Central memory CD8-positive, alpha-beta T cell (primary cell): ENCODE data around the gene PPM1H.

Source experiments
- ATAC-seq: fragments of 150-1000 bp; cut with Tn5 transposase; replicated peaks from 2 replicates; pipeline ENCODE4 v1.10.0; 2022; ENCODE audit warnings: mild to moderate bottlenecking, moderate FRiP score, moderate number of reproducible peaks; ENCODE audit not compliant: poor library complexity, severe bottlenecking; ENCODE audit errors: extremely low read depth
- DNase-seq, 2 donors: peaks; one replicate each; pipeline ENCODE4 v3.0.0; 2021; ENCODE audit warnings: low spot score in 2 of 2
- H3K27ac Mint-ChIP-seq: one replicate; pipeline ENCODE4 v1.8.0; 2022; ENCODE audit warnings: low read depth, mild to moderate bottlenecking, moderate library complexity, mixed read lengths
- H3K27me3 Mint-ChIP-seq: one replicate; pipeline ENCODE4 v1.8.0; 2022; ENCODE audit warnings: mixed read lengths
- H3K36me3 Mint-ChIP-seq: one replicate; pipeline ENCODE4 v1.8.0; 2022; ENCODE audit warnings: mild to moderate bottlenecking, moderate library complexity, mixed read lengths; ENCODE audit not compliant: insufficient read depth
- H3K4me1 Mint-ChIP-seq: one replicate; pipeline ENCODE4 v1.8.0; 2022; ENCODE audit warnings: mixed read lengths
- H3K4me3 Mint-ChIP-seq: one replicate; pipeline ENCODE4 v1.8.0; 2022; ENCODE audit warnings: mild to moderate bottlenecking, moderate library complexity, mixed read lengths
- H3K9me3 Mint-ChIP-seq: one replicate; pipeline ENCODE4 v1.8.0; 2022; ENCODE audit warnings: mixed read lengths

PPM1H gene

DNA sequence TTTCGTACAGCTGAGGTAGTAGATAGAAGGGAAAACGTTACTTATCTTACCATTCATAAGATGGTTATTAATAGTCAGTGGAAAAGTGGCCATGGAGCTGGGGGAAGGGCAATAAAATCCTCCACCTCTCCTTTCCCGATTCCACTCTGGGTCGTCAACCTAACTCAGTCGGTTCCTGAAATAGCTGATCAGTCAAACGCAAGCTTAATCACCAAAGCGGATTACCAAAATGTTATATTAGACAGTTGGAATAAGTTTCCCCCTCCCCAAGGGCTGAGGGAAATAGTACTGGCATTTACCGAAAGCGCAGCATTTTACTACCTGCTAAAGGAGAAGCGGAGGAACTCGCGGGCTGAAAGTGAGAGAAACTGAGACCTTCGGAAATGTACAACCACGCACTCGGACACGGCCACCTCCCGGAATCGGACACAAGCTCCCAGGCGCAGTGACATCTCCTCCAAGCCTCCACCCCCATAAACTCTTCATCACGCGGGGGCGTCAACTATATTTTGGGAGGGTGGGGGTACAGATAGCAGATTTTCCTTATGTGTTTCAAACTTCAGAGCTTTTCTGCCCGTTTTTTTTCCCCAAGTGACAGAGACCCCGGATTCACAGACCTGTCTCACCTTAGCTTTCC, 1.2 kb downstream of the PPM1H start:
- Mint-ChIP-seq H3K4me3 (peak overlapping the region; percentile 78), H3K27me3 (peaks cover 48% of the 10 kb centered on the region), H3K4me1 (peaks cover 13% of the 10 kb centered on the region), H3K27ac (no peak overlapping the region), H3K36me3 (no peaks in the 10 kb centered on the region), H3K9me3 (no peaks in the 10 kb centered on the region)
- no peak for DNase-seq
- ATAC-seq = no peak

GRCh38 chr12:62933220-62933601, 1.7 kb downstream of the PPM1H start:
- peaks cover 48% of the 10 kb centered on the region for H3K27me3 Mint-ChIP-seq
- no peak for DNase-seq
- no peaks in the 10 kb centered on the region for H3K36me3 Mint-ChIP-seq
- no peaks in the 10 kb centered on the region for H3K9me3 Mint-ChIP-seq
- peaks cover 13% of the 10 kb centered on the region for H3K4me1 Mint-ChIP-seq
- ATAC-seq = no peak
- H3K4me3 Mint-ChIP-seq = peak overlapping the region; percentile 78
- H3K27ac Mint-ChIP-seq = no peak overlapping the region

- DNase-seq (no peak), ATAC-seq (no peak)
- Mint-ChIP-seq H3K9me3 (no peaks in the 10 kb centered on the region), H3K36me3 (peaks cover 2% of the 10 kb centered on the region), H3K4me3 (no peak overlapping the region), H3K27me3 (peaks cover 48% of the 10 kb centered on the region), H3K4me1 (peaks cover 13% of the 10 kb centered on the region), H3K27ac (no peak overlapping the region)
Observed at GRCh38 chr12:62931477-62931876, 3.5 kb downstream of the PPM1H start.

DNA sequence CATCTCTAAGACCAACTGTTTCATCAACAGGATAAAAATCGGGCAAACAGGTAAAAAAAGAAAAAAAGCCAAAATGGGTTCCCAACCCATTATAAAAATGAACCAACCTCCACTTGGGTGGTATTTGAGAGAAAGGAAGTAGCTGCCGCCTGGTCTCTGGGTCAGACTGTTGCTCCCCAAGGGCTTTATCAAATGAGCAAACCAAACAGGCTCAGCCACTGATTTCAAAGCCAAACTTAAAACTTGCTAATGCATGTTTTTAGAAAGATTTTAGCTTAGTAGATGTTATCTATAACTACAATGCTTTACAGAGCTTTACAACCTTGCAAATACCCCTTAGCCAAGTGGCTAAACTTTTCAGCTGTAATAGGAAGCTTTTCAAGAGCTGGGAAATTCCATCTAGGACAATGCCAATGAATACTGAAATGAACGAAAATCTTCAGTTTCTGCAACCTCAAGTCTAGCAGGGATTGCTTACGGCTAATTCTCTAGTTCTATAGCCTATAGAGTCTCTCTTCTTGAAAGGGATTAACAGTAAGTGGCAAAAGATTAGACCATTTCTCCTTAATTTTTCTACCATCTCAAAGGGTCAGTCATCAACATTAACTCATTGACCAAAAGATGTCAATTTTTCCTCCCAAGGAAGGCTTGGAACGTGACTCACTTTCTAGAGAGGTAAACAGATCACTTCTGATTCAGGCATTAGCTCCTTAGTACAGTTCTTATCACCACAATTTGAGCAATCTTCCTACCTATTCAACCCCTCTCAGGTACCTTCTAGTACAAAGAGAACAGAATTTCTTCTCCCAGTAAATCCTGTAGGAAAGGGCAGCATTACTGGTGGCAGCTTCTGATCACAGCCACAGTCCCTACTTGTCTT, 4.2 kb downstream of the PPM1H start:
- peaks cover 48% of the 10 kb centered on the region for H3K27me3 Mint-ChIP-seq
- no peak for ATAC-seq
- H3K4me3 Mint-ChIP-seq = no peak overlapping the region
- no peak for DNase-seq
- no peaks in the 10 kb centered on the region for H3K9me3 Mint-ChIP-seq
- peaks cover 13% of the 10 kb centered on the region for H3K4me1 Mint-ChIP-seq
- no peak overlapping the region for H3K27ac Mint-ChIP-seq
- H3K36me3 Mint-ChIP-seq = peaks cover 2% of the 10 kb centered on the region

- Mint-ChIP-seq H3K36me3 (peaks cover 2% of the 10 kb centered on the region), H3K9me3 (no peaks in the 10 kb centered on the region), H3K4me3 (no peak overlapping the region), H3K27me3 (peaks cover 40% of the 10 kb centered on the region), H3K27ac (no peak overlapping the region), H3K4me1 (peaks cover 7% of the 10 kb centered on the region)
- ATAC-seq (no peak), DNase-seq (no peak)
Observed at GRCh38 chr12:62928632-62929031, 6.3 kb downstream of the PPM1H start.

- H3K9me3 Mint-ChIP-seq = no peaks in the 10 kb centered on the region
- DNase-seq (no peak), ATAC-seq (no peak)
- peaks cover 10% of the 10 kb centered on the region for H3K27me3 Mint-ChIP-seq
- no peak overlapping the region for H3K27ac Mint-ChIP-seq
- H3K4me3 Mint-ChIP-seq = no peak overlapping the region
- peaks cover 2% of the 10 kb centered on the region for H3K36me3 Mint-ChIP-seq
- H3K4me1 Mint-ChIP-seq = no peaks in the 10 kb centered on the region
Observed at GRCh38 chr12:62925680-62926079, 9.3 kb downstream of the PPM1H start.

GRCh38 chr12:62924084-62924483, 10.9 kb downstream of the PPM1H start:
- no peak overlapping the region for H3K4me3 Mint-ChIP-seq
- H3K36me3 Mint-ChIP-seq = peaks cover 2% of the 10 kb centered on the region
- peaks cover 6% of the 10 kb centered on the region for H3K27me3 Mint-ChIP-seq
- H3K27ac Mint-ChIP-seq = no peak overlapping the region
- no peaks in the 10 kb centered on the region for H3K4me1 Mint-ChIP-seq
- no peak for ATAC-seq
- no peak for DNase-seq
- no peaks in the 10 kb centered on the region for H3K9me3 Mint-ChIP-seq

DNA sequence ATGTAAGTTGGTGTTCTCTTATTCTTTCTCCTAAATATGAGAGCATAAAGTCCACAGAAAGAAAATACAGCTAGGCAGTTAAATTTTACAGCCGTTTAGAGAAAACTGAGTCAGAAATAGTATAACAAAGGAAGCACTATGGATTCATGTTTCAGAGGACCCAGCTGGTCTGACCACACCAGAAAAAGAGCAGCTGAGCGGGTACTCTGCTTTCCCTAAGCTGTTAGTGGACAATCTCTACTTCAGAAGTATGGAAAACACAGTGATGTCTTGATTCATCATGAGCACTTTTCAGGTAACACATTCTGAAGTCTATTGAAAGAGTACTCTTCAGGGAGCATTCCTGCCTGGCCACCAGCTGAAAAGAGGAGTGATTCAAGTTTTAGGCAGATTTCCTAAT, 12.4 kb downstream of the PPM1H start:
- no peak overlapping the region for H3K27ac Mint-ChIP-seq
- no peaks in the 10 kb centered on the region for H3K9me3 Mint-ChIP-seq
- H3K4me1 Mint-ChIP-seq = no peaks in the 10 kb centered on the region
- no peak for ATAC-seq
- no peak overlapping the region for H3K4me3 Mint-ChIP-seq
- H3K27me3 Mint-ChIP-seq = peaks cover 10% of the 10 kb centered on the region
- no peak for DNase-seq
- H3K36me3 Mint-ChIP-seq = peaks cover 2% of the 10 kb centered on the region

DNA sequence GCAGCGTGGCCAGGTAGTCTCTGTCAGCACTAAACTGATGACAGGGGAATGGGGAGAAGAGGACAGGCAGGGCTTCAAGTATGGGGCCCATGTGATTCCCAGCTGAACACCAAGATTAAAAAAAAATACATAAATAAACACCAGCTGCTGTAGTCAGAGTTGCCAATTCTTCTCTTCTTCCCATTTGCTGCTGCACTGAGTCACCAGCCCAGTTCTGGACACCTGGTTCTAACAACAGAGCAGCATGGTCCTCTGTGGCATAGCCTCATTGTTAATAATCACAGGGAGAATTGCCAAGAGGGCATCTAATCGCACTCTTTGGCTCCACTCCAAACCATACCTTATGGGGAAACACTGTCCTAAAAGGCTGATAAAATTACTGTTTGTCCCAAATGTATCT, 15.1 kb downstream of the PPM1H start:
- no peak for DNase-seq
- Mint-ChIP-seq H3K27ac (no peak overlapping the region), H3K27me3 (peaks cover 10% of the 10 kb centered on the region), H3K4me1 (no peaks in the 10 kb centered on the region), H3K9me3 (no peaks in the 10 kb centered on the region), H3K4me3 (no peak overlapping the region), H3K36me3 (no peaks in the 10 kb centered on the region)
- ATAC-seq = no peak

GRCh38 chr12:62917926-62918325, 17.0 kb downstream of the PPM1H start:
- H3K4me3 Mint-ChIP-seq = no peak overlapping the region
- H3K36me3 Mint-ChIP-seq = no peaks in the 10 kb centered on the region
- no peak for ATAC-seq
- H3K9me3 Mint-ChIP-seq = no peaks in the 10 kb centered on the region
- no peaks in the 10 kb centered on the region for H3K4me1 Mint-ChIP-seq
- no peak for DNase-seq
- H3K27me3 Mint-ChIP-seq = peaks cover 15% of the 10 kb centered on the region
- H3K27ac Mint-ChIP-seq = no peak overlapping the region

DNA sequence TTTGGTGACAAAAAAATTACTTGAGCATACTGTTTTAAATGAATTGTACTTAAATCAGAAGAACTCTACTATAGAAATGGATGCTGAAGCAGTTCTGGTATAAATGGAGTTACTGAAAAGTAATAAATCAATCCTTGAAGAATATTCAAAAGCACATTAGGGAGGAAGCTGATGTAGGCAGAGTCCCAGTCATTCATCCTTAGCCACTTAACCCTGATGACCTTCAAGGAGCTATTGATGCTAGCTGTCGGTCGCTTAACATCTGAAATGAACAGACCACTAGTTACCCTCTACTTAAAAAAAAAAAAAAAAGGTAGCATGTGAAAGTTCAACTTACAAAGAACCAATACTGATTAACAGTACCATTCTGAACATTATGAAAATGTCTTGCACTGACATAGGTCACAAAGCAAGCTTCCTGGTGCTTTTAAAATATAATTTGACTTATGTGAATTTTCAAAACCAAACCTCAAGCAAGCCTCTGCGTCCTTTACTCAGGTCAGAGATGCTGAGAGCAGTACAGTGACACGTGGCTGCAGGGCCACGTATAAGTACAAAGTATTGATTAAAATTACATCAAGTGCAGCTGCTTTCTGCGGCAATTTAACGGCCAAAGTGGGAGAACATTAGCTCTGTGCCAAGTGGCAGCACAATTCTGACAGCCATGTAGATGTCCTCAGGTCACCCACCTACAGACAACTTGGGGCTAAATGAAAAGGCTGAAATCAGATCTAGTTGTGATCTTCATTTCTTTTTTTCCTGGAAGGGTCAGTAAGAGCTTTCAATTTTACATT, 18.1 kb downstream of the PPM1H start:
- H3K27me3 Mint-ChIP-seq = peaks cover 26% of the 10 kb centered on the region
- DNase-seq = no peak

GRCh38 chr12:62915204-62915529, 19.8 kb downstream of the PPM1H start:
- H3K4me3 Mint-ChIP-seq = no peak overlapping the region
- no peak for ATAC-seq
- no peaks in the 10 kb centered on the region for H3K9me3 Mint-ChIP-seq
- no peak for DNase-seq
- no peak overlapping the region for H3K27ac Mint-ChIP-seq
- no peaks in the 10 kb centered on the region for H3K4me1 Mint-ChIP-seq
- no peaks in the 10 kb centered on the region for H3K36me3 Mint-ChIP-seq
- peaks cover 27% of the 10 kb centered on the region for H3K27me3 Mint-ChIP-seq

More for the DNA sequence above, 18.1 kb downstream of the PPM1H start:
- no peak overlapping the region for H3K27ac Mint-ChIP-seq
- no peaks in the 10 kb centered on the region for H3K4me1 Mint-ChIP-seq
- H3K4me3 Mint-ChIP-seq = no peak overlapping the region
- H3K36me3 Mint-ChIP-seq = no peaks in the 10 kb centered on the region
- no peak for ATAC-seq
- H3K9me3 Mint-ChIP-seq = no peaks in the 10 kb centered on the region
